Body of pancreas (tissue), 4 donors: ENCODE data around the gene CD52. TPM values are rescaled to one million over a fixed set of nuclear protein-coding genes. Genes with fewer than 3 reads are reported as not detected.

ENCODE experiments used
- ATAC-seq: fragments of 150-250 bp; one replicate; pipeline ENCODE4 v1.9.1; 2016
- DNase-seq, 4 donors: peaks; one replicate each; pipeline ENCODE4 v3.0.0-alpha.2; 2019
- H3K27ac ChIP-seq, 4 donors: fragments of 200-600 bp; sonication (generic); 1 replicate in 3 of 4; 2 replicates in 1 of 4; pipeline versions ENCODE4 v1.5.1 to v1.6.1; 2016 to 2019; ENCODE audit warnings: mild to moderate bottlenecking in 1 of 4, mixed read lengths in 1 of 4, moderate library complexity in 1 of 4
- H3K27me3 ChIP-seq, 2 donors: fragments of 200-600 bp; sonication (generic); one replicate each; pipeline ENCODE4 v1.6.0; 2016; ENCODE audit warnings: mild to moderate bottlenecking in 1 of 2
- H3K36me3 ChIP-seq, 2 donors: fragments of 200-600 bp; sonication (generic); replicated peaks in 1 of 2; 2 replicates each; pipeline ENCODE4 v1.5.1; 2016; ENCODE audit warnings: low read depth in 2 of 2; ENCODE audit not compliant: insufficient read depth in 1 of 2
- H3K4me1 ChIP-seq: fragments of 200-600 bp; sonication (generic); one replicate; pipeline ENCODE4 v1.6.0; 2016
- H3K4me3 ChIP-seq, 2 donors: fragments of 200-600 bp; sonication (generic); 1 replicate in 1 of 2; 2 replicates in 1 of 2; pipeline ENCODE4 v1.5.1; 2016 to 2019
- H3K9me3 ChIP-seq, 3 donors: fragments of 200-600 bp; sonication (generic); 1 replicate in 2 of 3; 2 replicates in 1 of 3; pipeline ENCODE4 v1.5.1; 2016
- CTCF ChIP-seq, 7 experiments: fragments of 450-650 bp in 4 of 7; fragments of 200-600 bp in 3 of 7; sonication (generic) in 3 of 7; IDR thresholded peaks; one replicate each; pipeline ENCODE4 v1.5.1; 2016 to 2019; ENCODE audit warnings: antibody characterized with exemption in 7 of 7
- POLR2A ChIP-seq, 3 donors: fragments of 450-650 bp; IDR thresholded peaks; one replicate each; pipeline ENCODE4 v1.6.1; 2016; ENCODE audit warnings: antibody characterized with exemption in 3 of 3, mild to moderate bottlenecking in 2 of 3
- WGBS, 2 donors: methylation state at CpG; one replicate each; pipeline ENCODE4 v1.1.5; 2017; 5-methylcytosine and 5-hydroxymethylcytosine counted together
- intact Hi-C: fragments of 100-400 bp; cut with DNase I; formaldehyde crosslinking; loops from one replicate; pipeline ENCODE4 v1.15.1; 2023
- total RNA-seq, 2 donors: library from RNA; depleted of rRNA; stranded (reverse); fragments of >200 nt; gene quantifications; one replicate each; pipeline ENCODE4 v1.1.0, GENCODE V29; 2016

The CD52 gene
- total RNA-seq, 2 donors from 2014 or later: not detected

GRCh38 chr1:26283871-26284596 is 33.7 kb upstream of the CD52 start:
- Histone ChIP-seq H3K36me3 (no peaks in the 10 kb centered on the region), H3K9me3 (no peaks in the 10 kb centered on the region), H3K27me3 (no peaks in the 10 kb centered on the region), H3K27ac (peak overlapping the region in 2 of 4 donors; percentile 24 to 42), H3K4me1 (peaks cover 39% of the 10 kb centered on the region), H3K4me3 (no peak overlapping the region)
- 64 to 77% methylated on average over 8 to 12 of the region's 12 CpGs for WGBS, 2 donors
- ATAC-seq: no peak
- intact Hi-C loops: no loop called here
- DNase-seq: no peak
- TF ChIP-seq CTCF (IDR thresholded peaks at IDR 0.05) (no peak), POLR2A (IDR thresholded peaks at IDR 0.05) (no peak)

DNA sequence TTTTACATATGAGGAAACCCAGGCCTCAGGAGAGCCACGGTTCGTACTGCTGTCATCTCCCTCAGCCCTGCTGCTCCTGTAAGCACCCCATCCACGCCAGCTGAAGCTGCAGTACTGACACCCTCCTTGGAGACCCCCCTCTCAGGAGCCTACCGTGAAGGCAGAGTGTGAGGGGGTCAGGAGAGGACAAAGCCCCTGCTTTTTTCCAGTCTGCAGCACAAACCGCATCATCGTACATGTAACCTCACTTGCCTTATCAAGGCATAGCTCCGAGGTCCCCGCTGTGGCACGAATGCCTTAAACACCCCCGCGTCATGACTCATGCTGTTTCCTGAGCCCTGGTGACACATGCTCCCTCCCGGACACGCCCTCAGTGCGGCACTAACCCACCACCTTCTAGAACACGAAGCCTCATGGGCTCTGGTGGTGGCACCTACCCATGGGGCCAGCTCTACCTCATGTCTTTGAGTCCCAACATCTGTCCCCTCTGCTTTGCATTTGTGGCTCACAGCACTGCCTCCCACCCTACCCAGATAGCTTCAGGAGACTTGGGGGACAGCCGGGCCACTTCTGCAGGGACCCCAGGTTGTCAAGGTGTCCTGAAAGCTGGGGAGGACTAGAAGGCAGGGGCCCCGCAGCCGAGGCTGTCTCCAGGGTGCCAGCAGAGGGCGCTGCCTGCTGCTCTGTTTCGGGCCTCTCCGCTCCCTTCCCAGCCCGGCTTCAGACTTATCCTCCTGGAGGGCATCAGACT is 33.0 kb upstream of the CD52 start:
- no peak for TF ChIP-seq POLR2A (IDR thresholded peaks at IDR 0.05)
- peak; percentile 49 to 66 (median 61) for TF ChIP-seq CTCF (IDR thresholded peaks at IDR 0.05)
- intact Hi-C loops: loop anchor here (5.0 kb wide), 1 partner anchor 38 kb away; no protein-coding TSS in a partner anchor
- ATAC-seq (peak; percentile 44), DNase-seq (peak; percentile 65 to 86 (median 76))
- Histone ChIP-seq H3K4me1 (peaks cover 34% of the 10 kb centered on the region), H3K9me3 (no peaks in the 10 kb centered on the region), H3K27me3 (no peaks in the 10 kb centered on the region), H3K36me3 (no peaks in the 10 kb centered on the region), H3K27ac (peak overlapping the region in 2 of 4 donors; percentile 24 to 42), H3K4me3 (no peak overlapping the region)
- 44 to 51% methylated on average over 15 to 22 of the region's 22 CpGs for WGBS, 2 donors

DNA sequence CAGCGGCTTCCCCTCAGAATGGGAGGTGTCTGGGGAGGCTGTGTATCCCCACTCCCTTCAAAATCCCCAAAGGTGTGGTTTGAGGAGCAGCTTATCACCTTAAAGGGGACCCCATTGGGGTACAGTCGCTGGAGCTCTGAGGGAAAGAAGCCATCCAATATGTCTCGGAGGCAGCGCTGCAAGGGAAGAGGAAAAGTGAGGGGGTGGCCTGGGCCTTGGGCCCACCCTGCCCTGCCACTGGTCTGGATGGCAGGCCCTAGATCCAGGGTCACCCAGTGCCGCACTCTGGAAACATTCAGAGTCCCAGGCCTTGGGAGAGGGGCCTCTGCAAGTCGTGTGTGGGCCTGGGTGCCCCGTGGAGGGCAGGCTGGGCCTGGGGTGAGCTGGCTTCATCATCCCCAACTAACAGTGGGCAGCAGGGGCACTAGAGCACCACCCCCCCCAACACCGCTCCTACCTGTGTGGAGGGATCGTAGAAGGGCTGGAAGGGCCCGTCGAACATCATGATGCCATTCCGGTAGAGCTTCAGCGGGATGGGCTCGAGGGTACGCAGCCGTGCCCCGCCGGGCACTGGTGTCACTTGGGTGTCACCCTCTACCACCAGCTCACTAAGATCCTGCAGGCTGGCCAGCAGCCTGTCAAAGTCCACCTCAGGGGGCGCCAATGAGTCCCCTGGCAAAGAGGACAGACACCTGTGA is 32.2 kb upstream of the CD52 start:
- DNase-seq: peak in 1 of 4 donors; percentile 54
- H3K9me3 ChIP-seq: no peaks in the 10 kb centered on the region
- no peaks in the 10 kb centered on the region for H3K27me3 ChIP-seq
- peak overlapping the region in 1 of 4 donors; percentile 24 for H3K27ac ChIP-seq
- no peaks in the 10 kb centered on the region for H3K36me3 ChIP-seq
- intact Hi-C loops: loop anchor here (5.0 kb wide), 1 partner anchor 37 kb away; no protein-coding TSS in a partner anchor
- ATAC-seq: no peak
- 76 to 82% methylated on average over 3 to 18 of the region's 19 CpGs for WGBS, 2 donors
- H3K4me1 ChIP-seq: peaks cover 32% of the 10 kb centered on the region
- peak in 1 of 3 donors; percentile 3 for TF ChIP-seq POLR2A (IDR thresholded peaks at IDR 0.05)
- peak in 4 of 7 experiments; percentile 2 to 22 (median 18) for TF ChIP-seq CTCF (IDR thresholded peaks at IDR 0.05)
- no peak overlapping the region for H3K4me3 ChIP-seq

DNA sequence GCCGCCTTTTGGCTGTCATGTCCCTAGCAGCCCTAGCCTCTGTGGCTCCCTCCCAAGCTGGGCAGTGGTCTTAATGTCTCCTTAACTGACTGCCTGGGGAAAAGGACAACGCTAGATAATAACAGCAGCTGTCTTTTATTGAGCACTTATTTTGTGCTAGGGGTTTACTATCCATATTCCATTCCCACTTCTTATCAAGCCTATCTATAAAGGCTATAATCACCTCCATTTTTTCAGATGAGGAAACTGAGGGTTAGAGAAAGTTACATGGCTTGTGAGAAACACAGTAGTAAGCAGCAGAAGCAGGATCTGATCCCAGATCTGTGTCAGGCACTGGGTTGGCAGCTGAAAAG is 31.7 kb upstream of the CD52 start:
- intact Hi-C loops: loop anchor here (5.0 kb wide), 1 partner anchor 36 kb away; no protein-coding TSS in a partner anchor
- TF ChIP-seq CTCF (IDR thresholded peaks at IDR 0.05) (peak in 1 of 7 experiments; percentile 5), POLR2A (IDR thresholded peaks at IDR 0.05) (no peak)
- Histone ChIP-seq H3K4me3 (no peak overlapping the region), H3K4me1 (peaks cover 27% of the 10 kb centered on the region), H3K27me3 (no peaks in the 10 kb centered on the region), H3K9me3 (no peaks in the 10 kb centered on the region), H3K27ac (no peak overlapping the region), H3K36me3 (no peaks in the 10 kb centered on the region)
- 85 to 90% methylated on average over 1 to 2 of the region's 2 CpGs for WGBS, 2 donors
- no peak for DNase-seq
- ATAC-seq: no peak
